Fibroblast of lung (primary cell): ENCODE results near the gene NRBP1. TPM values are rescaled to one million over a fixed set of nuclear protein-coding genes. Genes with fewer than 3 reads are reported as not detected.

ENCODE experiments used
- DNase-seq, 2 donors: peaks; one replicate each; pipeline versions ENCODE4 v3.0.0 to v3.0.0-alpha.2; 2010; ENCODE audit warnings: low read depth in 2 of 2
- H2AFZ ChIP-seq: 2 replicates; pipeline ENCODE4 v1.5.1; 2012; ENCODE audit warnings: low read length, control low read depth, inconsistent platforms
- H3K27ac ChIP-seq: 2 replicates; pipeline ENCODE4 v1.5.1; 2011; ENCODE audit warnings: low read length, control low read depth; ENCODE audit not compliant: insufficient read depth
- H3K27me3 ChIP-seq: 2 replicates; pipeline ENCODE4 v1.5.1; 2011; ENCODE audit warnings: mild to moderate bottlenecking, low read length; ENCODE audit not compliant: control insufficient read depth, insufficient read depth
- H3K36me3 ChIP-seq: 2 replicates; pipeline ENCODE4 v1.5.1; 2011; ENCODE audit warnings: low read length; ENCODE audit not compliant: control insufficient read depth, insufficient read depth
- H3K4me1 ChIP-seq: 2 replicates; pipeline ENCODE4 v1.5.1; 2011; ENCODE audit warnings: low read length; ENCODE audit not compliant: control insufficient read depth, insufficient read depth; ENCODE audit errors: extremely low read depth
- H3K4me2 ChIP-seq: 2 replicates; pipeline ENCODE4 v1.5.1; 2011; ENCODE audit warnings: low read length, control low read depth; ENCODE audit not compliant: insufficient read depth; ENCODE audit errors: extremely low read depth
- H3K4me3 ChIP-seq, 4 experiments: fragments of 200-600 bp in 1 of 4; sonication (generic) in 1 of 4; replicated peaks in 1 of 4; 2 replicates each; pipeline ENCODE4 v1.5.1; 2011 to 2016; ENCODE audit warnings: low read length in 4 of 4, low read depth in 3 of 4, mild to moderate bottlenecking in 3 of 4, control low read depth in 2 of 4, inconsistent platforms in 1 of 4, mixed read lengths in 1 of 4; ENCODE audit not compliant: insufficient read depth in 1 of 4; ENCODE audit errors: control extremely low read depth in 1 of 4
- H3K79me2 ChIP-seq: 2 replicates; pipeline ENCODE4 v1.5.1; 2012; ENCODE audit warnings: mild to moderate bottlenecking, low read length, inconsistent platforms; ENCODE audit not compliant: control insufficient read depth, insufficient read depth
- H3K9ac ChIP-seq: 2 replicates; pipeline ENCODE4 v1.5.1; 2011; ENCODE audit warnings: mild to moderate bottlenecking, low read length, control low read depth; ENCODE audit not compliant: insufficient read depth
- H3K9me3 ChIP-seq: 2 replicates; pipeline ENCODE4 v1.5.1; 2012; ENCODE audit warnings: low read depth, low read length; ENCODE audit not compliant: control insufficient read depth, insufficient read depth
- H4K20me1 ChIP-seq: 2 replicates; pipeline ENCODE4 v1.5.1; 2011; ENCODE audit warnings: low read length; ENCODE audit not compliant: control insufficient read depth, insufficient read depth; ENCODE audit errors: extremely low read depth
- CTCF ChIP-seq, 2 donors: IDR thresholded peaks in 1 of 2; conservative IDR thresholded peaks in 1 of 2; 1 replicate in 1 of 2; 2 replicates in 1 of 2; pipeline ENCODE4 v1.5.1; 2011 to 2012; ENCODE audit warnings: low read length in 2 of 2, control low read depth in 1 of 2, inconsistent platforms in 1 of 2, low read depth in 1 of 2, mild to moderate bottlenecking in 1 of 2
- EZH2 ChIP-seq: IDR thresholded peaks from 2 replicates; pipeline ENCODE4 v1.5.1; 2012; ENCODE audit warnings: low read length, control low read depth, mild to moderate bottlenecking; ENCODE audit errors: missing control alignments
- polyA plus RNA-seq, 2 donors: library from polyadenylated mRNA; depleted of rRNA in 1 of 2; stranded (reverse) in 1 of 2; unstranded in 1 of 2; fragments of >200 nt; gene quantifications; 2 replicates each; pipeline ENCODE4 v1.2.1, GENCODE V29; 2011 to 2012; ENCODE audit warnings: missing spikeins in 1 of 2
- total RNA-seq: library from RNA; depleted of rRNA; stranded (reverse); fragments of >200 nt; gene quantifications from 2 replicates; pipeline ENCODE4 v1.2.1, GENCODE V29; 2014

The NRBP1 gene
- total and polyA plus RNA-seq, 2 donors (not counting 1 experiment from before 2014, with no cell fraction given), result 77.5 to 192 TPM

DNA sequence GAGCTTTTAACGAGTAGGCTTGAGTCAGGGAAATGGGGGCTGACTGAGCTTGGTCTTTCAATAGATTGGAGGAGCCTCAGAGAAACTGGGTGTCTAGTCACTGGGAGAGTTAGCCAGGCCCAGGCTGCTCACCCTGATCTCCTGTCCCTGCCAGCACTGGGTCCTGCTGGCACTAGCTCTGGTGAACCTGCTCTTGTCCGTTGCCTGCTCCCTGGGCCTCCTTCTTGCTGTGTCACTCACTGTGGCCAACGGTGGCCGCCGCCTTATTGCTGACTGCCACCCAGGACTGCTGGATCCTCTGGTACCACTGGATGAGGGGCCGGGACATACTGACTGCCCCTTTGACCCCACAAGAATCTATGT, 14.5 kb downstream of the NRBP1 start:
- H3K4me2 ChIP-seq, result no peak overlapping the region
- H3K27ac ChIP-seq, result no peak overlapping the region
- no peaks in the 10 kb centered on the region for H4K20me1 ChIP-seq
- H2AFZ ChIP-seq, result no peak overlapping the region
- no peaks in the 10 kb centered on the region for H3K9me3 ChIP-seq
- no peak for DNase-seq
- H3K27me3 ChIP-seq, result no peaks in the 10 kb centered on the region
- TF ChIP-seq CTCF (conservative IDR thresholded peaks at IDR 0.05 in 1 of 2, IDR thresholded peaks at IDR 0.05 in 1 of 2; ENCODE audit: low read depth in 1 of 2, low read length in 2 of 2) (no peak), EZH2 (no peak)
- no peaks in the 10 kb centered on the region for H3K4me1 ChIP-seq
- no peak overlapping the region for H3K4me3 ChIP-seq
- no peaks in the 10 kb centered on the region for H3K79me2 ChIP-seq
- H3K9ac ChIP-seq, result no peak overlapping the region
- H3K36me3 ChIP-seq, result peaks cover 22% of the 10 kb centered on the region

GRCh38 chr2:27445155-27445554, 16.7 kb downstream of the NRBP1 start:
- no peaks in the 10 kb centered on the region for H3K4me1 ChIP-seq
- no peak overlapping the region for H3K4me2 ChIP-seq
- H3K9ac ChIP-seq, result no peak overlapping the region
- TF ChIP-seq EZH2 (no peak), CTCF (conservative IDR thresholded peaks at IDR 0.05 in 1 of 2, IDR thresholded peaks at IDR 0.05 in 1 of 2; ENCODE audit: low read depth in 1 of 2, low read length in 2 of 2) (no peak)
- no peaks in the 10 kb centered on the region for H3K79me2 ChIP-seq
- H3K9me3 ChIP-seq, result no peaks in the 10 kb centered on the region
- no peak overlapping the region for H2AFZ ChIP-seq
- no peaks in the 10 kb centered on the region for H4K20me1 ChIP-seq
- peaks cover 20% of the 10 kb centered on the region for H3K36me3 ChIP-seq
- no peak overlapping the region for H3K4me3 ChIP-seq
- no peak overlapping the region for H3K27ac ChIP-seq
- H3K27me3 ChIP-seq, result no peaks in the 10 kb centered on the region
- DNase-seq, result no peak

GRCh38 chr2:27445615-27446014, 17.2 kb downstream of the NRBP1 start:
- H3K79me2 ChIP-seq, result no peaks in the 10 kb centered on the region
- H3K4me3 ChIP-seq, result no peak overlapping the region
- no peak overlapping the region for H3K27ac ChIP-seq
- H3K27me3 ChIP-seq, result no peaks in the 10 kb centered on the region
- H3K4me2 ChIP-seq, result no peak overlapping the region
- no peak overlapping the region for H3K9ac ChIP-seq
- TF ChIP-seq CTCF (conservative IDR thresholded peaks at IDR 0.05 in 1 of 2, IDR thresholded peaks at IDR 0.05 in 1 of 2; ENCODE audit: low read depth in 1 of 2, low read length in 2 of 2) (no peak), EZH2 (no peak)
- H3K4me1 ChIP-seq, result no peaks in the 10 kb centered on the region
- no peaks in the 10 kb centered on the region for H4K20me1 ChIP-seq
- peaks cover 16% of the 10 kb centered on the region for H3K36me3 ChIP-seq
- DNase-seq, result no peak
- no peaks in the 10 kb centered on the region for H3K9me3 ChIP-seq
- no peak overlapping the region for H2AFZ ChIP-seq
